IgD-negative memory B cell (primary cell): ENCODE data around the gene ACTL6B. TPM values are rescaled to one million over a fixed set of nuclear protein-coding genes. Genes with fewer than 3 reads are reported as not detected.
A peak's percentile ranks its signal among the peaks of the same experiment; 100 is the strongest.

Experiments used
- H3K27ac Mint-ChIP-seq, 3 donors: one replicate each; pipeline ENCODE4 v1.8.0; 2020 to 2022; ENCODE audit warnings: mild to moderate bottlenecking in 3 of 3, mixed read lengths in 3 of 3, moderate library complexity in 1 of 3
- H3K27me3 Mint-ChIP-seq: one replicate; pipeline ENCODE4 v1.8.0; 2021; ENCODE audit warnings: mixed read lengths
- H3K36me3 Mint-ChIP-seq: one replicate; pipeline ENCODE4 v1.8.0; 2020; ENCODE audit warnings: mild to moderate bottlenecking, mixed read lengths
- H3K4me1 Mint-ChIP-seq, 3 donors: one replicate each; pipeline ENCODE4 v1.8.0; 2020 to 2022; ENCODE audit warnings: mixed read lengths in 3 of 3, mild to moderate bottlenecking in 1 of 3
- H3K4me3 Mint-ChIP-seq, 4 donors: one replicate each; pipeline ENCODE4 v1.8.0; 2020 to 2022; ENCODE audit warnings: mild to moderate bottlenecking in 4 of 4, mixed read lengths in 4 of 4, moderate library complexity in 3 of 4
- H3K9me3 Mint-ChIP-seq, 3 donors: one replicate each; pipeline ENCODE4 v1.8.0; 2020 to 2021; ENCODE audit warnings: mixed read lengths in 3 of 3, mild to moderate bottlenecking in 1 of 3
- polyA plus RNA-seq: library from polyadenylated mRNA; unstranded; fragments of 300-500 nt; fragmentation: Illumina TruSeq; gene quantifications from one replicate; pipeline ENCODE4 v1.2.3, GENCODE V29; 2021

Gene ACTL6B
- polyA plus RNA-seq, 1 donor from 2014 or later, result not detected

GRCh38 chr7:100611983-100612729, 44.1 kb downstream of the ACTL6B start, which contains the start of gene MOSPD3:
Gene MOSPD3, plus strand, starts transcription at chr7:100612540. Its CDS starts 252 bp downstream, at chr7:100612792.
- Mint-ChIP-seq H3K9me3 (no peaks in the 10 kb centered on the region), H3K4me1 (peaks cover 6 to 13% (median 10%) of the 10 kb centered on the region in 3 donors), H3K27ac (peak within 1 kb of the TSS; percentile 90 to 100 (median 93)), H3K27me3 (no peaks in the 10 kb centered on the region), H3K4me3 (peak within 1 kb of the TSS; percentile 94 to 100 (median 98)), H3K36me3 (peaks cover 2% of the 10 kb centered on the region)

DNA sequence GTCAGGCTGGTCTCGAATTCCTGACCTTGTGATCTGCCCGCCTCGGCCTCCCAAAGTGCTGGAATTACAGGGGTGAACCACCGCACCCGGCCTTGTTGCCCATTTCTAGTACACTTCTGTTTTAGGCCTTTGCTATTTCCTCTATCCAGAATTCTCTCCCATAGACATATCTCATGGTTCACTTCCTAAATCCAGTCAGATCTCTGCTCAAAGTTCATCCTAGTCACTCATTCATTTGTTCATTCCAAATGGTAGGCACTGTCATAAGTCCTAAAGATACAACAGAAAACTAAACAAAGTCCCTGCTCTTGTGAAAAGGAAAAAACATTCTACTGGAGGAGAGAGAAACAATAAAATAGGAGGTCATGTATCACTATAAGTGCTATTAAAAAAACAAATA, 46.3 kb downstream of the ACTL6B start:
- Mint-ChIP-seq H3K27ac (peak overlapping the region in 1 of 3 donors; percentile 43), H3K4me1 (peaks cover 10 to 16% (median 13%) of the 10 kb centered on the region in 3 donors), H3K36me3 (no peaks in the 10 kb centered on the region), H3K9me3 (no peaks in the 10 kb centered on the region), H3K27me3 (no peaks in the 10 kb centered on the region), H3K4me3 (peak overlapping the region in 3 of 4 donors; percentile 12 to 77 (median 46))

DNA sequence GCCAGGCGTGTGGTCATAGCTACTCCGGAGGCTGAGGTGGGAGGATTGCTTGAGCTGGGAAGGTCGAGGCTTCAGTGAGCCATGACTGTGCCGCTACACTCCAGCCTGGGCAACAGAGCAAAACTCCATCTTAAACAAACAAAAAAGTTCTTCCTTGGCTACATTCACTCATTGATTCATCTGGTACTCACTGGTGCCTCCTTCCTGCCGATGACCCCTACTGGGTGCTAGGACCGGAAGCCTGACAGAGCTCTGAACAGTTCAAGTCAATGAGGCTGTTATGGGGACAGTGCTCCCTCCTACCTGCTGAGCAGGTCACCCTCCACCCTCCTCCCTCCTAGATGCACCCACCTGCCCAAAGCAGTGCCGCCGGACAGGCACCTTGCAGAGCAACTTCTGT, 49.1 kb downstream of the ACTL6B start:
- Mint-ChIP-seq H3K4me1 (peaks cover 8 to 14% (median 10%) of the 10 kb centered on the region in 3 donors), H3K27ac (peak overlapping the region in 1 of 3 donors; percentile 48), H3K9me3 (no peaks in the 10 kb centered on the region), H3K27me3 (no peaks in the 10 kb centered on the region), H3K36me3 (no peaks in the 10 kb centered on the region), H3K4me3 (peak overlapping the region in 3 of 4 donors; percentile 51 to 93 (median 77))

- Mint-ChIP-seq H3K27me3 (no peaks in the 10 kb centered on the region), H3K9me3 (no peaks in the 10 kb centered on the region), H3K36me3 (no peaks in the 10 kb centered on the region), H3K4me1 (peaks cover 4 to 12% (median 6%) of the 10 kb centered on the region in 3 donors), H3K4me3 (peak overlapping the region in 3 of 4 donors; percentile 30 to 93 (median 82)), H3K27ac (peak overlapping the region in 2 of 3 donors; percentile 67 to 68)
Observed at GRCh38 chr7:100606313-100606712, 49.9 kb downstream of the ACTL6B start.

DNA sequence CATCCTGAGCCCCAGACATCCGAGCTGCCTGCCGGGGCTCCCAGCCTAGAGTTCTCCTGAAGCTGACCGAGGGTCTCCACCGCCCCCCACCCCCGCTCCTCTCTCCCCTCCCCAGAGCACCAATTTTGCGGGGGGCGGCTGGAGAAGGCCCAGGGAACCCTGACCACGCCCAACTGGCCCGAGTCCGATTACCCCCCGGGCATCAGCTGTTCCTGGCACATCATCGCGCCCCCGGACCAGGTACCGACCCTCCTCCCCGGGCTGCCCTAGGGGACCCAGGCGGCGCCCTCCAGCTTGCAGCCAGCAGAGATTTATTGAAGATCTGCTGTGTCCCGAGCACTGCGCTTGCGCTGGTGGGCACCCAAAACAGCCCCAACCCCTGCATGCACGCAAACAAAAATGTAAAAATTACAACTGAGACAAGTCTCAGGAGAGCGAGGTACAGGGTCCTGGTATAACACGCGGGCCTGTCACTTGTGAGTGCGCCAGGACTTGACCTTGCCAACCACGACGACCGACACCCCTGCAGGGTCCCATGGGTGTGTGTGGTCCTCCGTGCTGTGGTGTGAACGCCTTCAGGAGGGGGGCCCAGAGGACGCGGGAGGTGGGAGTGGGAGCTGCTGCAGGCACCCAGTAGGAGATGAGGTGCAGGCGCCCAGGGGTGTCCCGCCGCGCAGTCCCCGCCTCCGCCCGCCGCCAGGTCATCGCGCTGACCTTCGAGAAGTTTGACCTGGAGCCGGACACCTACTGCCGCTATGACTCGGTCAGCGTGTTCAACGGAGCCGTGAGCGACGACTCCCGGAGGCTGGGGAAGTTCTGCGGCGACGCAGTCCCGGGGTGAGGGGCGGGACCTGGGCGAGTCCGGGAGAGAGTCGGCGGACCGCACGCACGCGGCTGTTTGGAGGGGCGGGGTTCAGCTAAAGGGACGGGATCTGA, 51.0 kb downstream of the ACTL6B start:
- Mint-ChIP-seq H3K36me3 (no peaks in the 10 kb centered on the region), H3K9me3 (no peaks in the 10 kb centered on the region), H3K27ac (peak overlapping the region in 2 of 3 donors; percentile 67 to 68), H3K4me1 (peaks cover 4 to 12% (median 6%) of the 10 kb centered on the region in 3 donors), H3K27me3 (no peaks in the 10 kb centered on the region), H3K4me3 (peak overlapping the region; percentile 82 to 95 (median 93))

DNA sequence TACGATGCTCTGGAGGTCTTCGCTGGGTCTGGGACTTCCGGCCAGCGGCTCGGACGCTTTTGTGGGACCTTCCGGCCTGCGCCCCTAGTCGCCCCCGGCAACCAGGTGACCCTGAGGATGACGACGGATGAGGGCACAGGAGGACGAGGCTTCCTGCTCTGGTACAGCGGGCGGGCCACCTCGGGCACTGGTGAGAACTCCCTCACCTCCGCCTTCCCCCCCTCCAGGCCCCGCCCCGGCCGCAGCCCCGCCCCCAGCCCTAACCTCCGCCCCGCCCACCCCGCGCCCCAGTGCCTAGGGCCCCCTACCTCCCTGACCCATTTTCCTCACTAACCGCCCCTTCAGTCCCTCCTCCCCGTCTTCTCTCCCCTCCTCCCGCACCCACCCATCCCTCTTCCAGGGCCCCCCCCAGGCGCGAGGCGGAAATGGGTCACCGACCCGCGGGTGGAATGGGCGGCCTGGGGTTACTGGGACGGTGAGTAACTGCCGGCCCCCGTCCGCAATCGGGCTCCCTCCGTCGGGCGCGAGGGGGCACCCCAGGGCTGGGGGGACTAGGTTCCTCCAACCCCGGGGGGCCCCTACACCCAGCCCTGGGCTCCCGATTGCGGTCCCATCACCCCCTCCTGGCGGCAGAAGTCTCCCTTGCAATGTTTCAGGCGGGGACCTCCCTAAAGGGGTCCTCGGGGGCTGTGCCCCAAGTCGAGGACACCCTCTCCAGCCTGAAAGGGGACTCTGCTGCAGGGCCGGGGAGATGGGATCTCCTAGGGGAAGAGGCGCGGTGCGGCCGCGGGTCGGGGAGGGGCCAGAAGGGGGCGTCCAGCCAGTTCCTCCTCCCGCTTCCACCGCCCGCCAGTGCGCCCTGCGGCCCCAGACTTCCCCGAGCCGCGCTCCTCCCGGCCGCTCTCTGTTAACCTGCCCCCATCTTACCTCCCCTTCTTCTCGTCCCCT, 51.9 kb downstream of the ACTL6B start:
- Mint-ChIP-seq H3K4me3 (peak overlapping the region; percentile 82 to 95 (median 93)), H3K27ac (peak overlapping the region in 1 of 3 donors; percentile 68), H3K36me3 (no peaks in the 10 kb centered on the region), H3K27me3 (no peaks in the 10 kb centered on the region), H3K4me1 (peaks cover 0 to 12% (median 6%) of the 10 kb centered on the region in 3 donors), H3K9me3 (no peaks in the 10 kb centered on the region)

DNA sequence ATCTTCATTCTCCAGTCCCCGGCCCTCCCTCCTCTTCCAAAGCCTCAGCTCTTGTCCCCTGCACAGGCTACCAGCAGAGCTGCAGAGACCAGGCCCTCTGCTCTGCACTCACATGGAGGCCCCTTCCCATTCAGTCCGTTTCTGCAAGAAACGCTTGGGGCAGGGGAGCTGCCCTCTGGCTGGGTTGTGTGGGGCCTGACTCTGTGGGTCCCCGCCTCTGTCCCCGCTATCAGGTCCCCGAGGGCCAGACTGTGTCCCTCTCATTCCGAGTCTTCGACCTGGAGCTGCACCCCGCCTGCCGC, 52.6 kb downstream of the ACTL6B start:
- Mint-ChIP-seq H3K27ac (peak overlapping the region in 1 of 3 donors; percentile 7), H3K27me3 (no peaks in the 10 kb centered on the region), H3K4me3 (peak overlapping the region; percentile 57 to 93 (median 78)), H3K9me3 (no peaks in the 10 kb centered on the region), H3K4me1 (peaks cover 0 to 12% (median 6%) of the 10 kb centered on the region in 3 donors), H3K36me3 (no peaks in the 10 kb centered on the region)

GRCh38 chr7:100602889-100603725, 53.1 kb downstream of the ACTL6B start:
- Mint-ChIP-seq H3K9me3 (no peaks in the 10 kb centered on the region), H3K36me3 (peaks cover 3% of the 10 kb centered on the region), H3K4me1 (peaks cover 0 to 12% (median 6%) of the 10 kb centered on the region in 3 donors), H3K4me3 (peak overlapping the region in 3 of 4 donors; percentile 57 to 93 (median 82)), H3K27me3 (no peaks in the 10 kb centered on the region), H3K27ac (peak overlapping the region in 1 of 3 donors; percentile 7)

DNA sequence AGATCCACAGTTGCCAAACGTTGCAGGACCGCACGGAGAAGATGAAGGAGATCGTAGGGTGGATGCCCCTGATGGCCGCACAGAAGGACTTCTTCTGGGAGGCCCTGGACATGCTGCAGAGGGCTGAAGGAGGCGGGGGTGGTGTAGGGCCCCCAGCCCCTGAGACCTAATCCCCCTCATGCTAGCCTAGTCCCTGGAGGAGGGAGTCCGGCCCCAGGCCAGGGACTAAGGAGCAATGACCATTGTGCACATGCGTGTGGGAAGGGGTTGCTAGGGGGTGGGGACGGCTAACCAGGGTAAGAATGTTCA, 55.6 kb downstream of the ACTL6B start:
- Mint-ChIP-seq H3K4me1 (peaks cover 0 to 6% (median 6%) of the 10 kb centered on the region in 3 donors), H3K36me3 (peaks cover 4% of the 10 kb centered on the region), H3K27ac (no peak overlapping the region), H3K4me3 (no peak overlapping the region), H3K27me3 (no peaks in the 10 kb centered on the region), H3K9me3 (no peaks in the 10 kb centered on the region)

DNA sequence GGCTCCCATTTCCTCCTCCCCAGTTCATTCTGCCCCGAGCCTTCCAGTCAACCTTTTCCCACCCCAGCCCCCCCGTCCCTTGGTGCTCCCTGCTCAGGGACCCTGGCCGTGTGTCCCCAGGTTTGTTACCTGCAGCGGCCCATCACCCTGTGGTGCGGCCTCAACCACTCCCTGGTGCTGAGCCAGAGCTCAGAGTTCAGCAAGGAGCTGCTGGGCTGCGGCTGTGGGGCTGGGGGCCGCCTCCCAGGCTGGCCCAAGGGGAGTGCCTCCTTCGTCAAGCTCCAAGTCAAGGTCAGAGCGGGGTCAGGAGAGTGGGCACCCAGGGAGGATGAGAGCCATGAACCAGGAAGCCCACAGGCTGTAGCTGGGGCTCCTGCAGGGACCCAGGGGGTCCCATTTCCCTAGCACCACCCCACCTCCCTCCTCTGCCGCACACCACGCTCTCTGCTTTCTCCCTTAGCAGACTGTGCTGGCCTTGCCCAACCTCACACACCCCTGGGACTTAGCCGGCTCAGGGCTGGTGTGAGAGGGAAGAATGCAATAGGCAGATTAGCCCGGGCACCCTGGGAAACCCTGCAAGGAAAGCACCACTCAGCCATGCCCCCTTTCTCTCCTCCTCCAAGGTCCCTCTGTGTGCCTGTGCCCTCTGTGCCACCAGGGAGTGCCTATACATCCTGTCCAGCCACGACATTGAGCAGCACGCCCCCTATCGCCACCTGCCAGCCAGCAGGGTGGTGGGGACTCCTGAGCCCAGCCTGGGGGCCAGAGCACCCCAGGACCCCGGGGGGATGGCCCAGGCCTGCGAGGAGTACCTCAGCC, 56.1 kb downstream of the ACTL6B start:
- H3K27ac Mint-ChIP-seq, result no peak overlapping the region
- peaks cover 4% of the 10 kb centered on the region for H3K36me3 Mint-ChIP-seq
- H3K4me3 Mint-ChIP-seq, result no peak overlapping the region
- no peaks in the 10 kb centered on the region for H3K27me3 Mint-ChIP-seq
- no peaks in the 10 kb centered on the region for H3K9me3 Mint-ChIP-seq
- peaks cover 0 to 4% (median 3%) of the 10 kb centered on the region in 3 donors for H3K4me1 Mint-ChIP-seq

GRCh38 chr7:100598425-100598824, 57.8 kb downstream of the ACTL6B start:
- no peaks in the 10 kb centered on the region for H3K9me3 Mint-ChIP-seq
- no peak overlapping the region for H3K4me3 Mint-ChIP-seq
- no peak overlapping the region for H3K27ac Mint-ChIP-seq
- H3K27me3 Mint-ChIP-seq, result no peaks in the 10 kb centered on the region
- peaks cover 0 to 1% (median 0%) of the 10 kb centered on the region in 3 donors for H3K4me1 Mint-ChIP-seq
- H3K36me3 Mint-ChIP-seq, result peaks cover 4% of the 10 kb centered on the region

- Mint-ChIP-seq H3K9me3 (no peaks in the 10 kb centered on the region), H3K27ac (no peak overlapping the region), H3K4me3 (no peak overlapping the region), H3K4me1 (no peaks in the 10 kb centered on the region), H3K27me3 (peaks cover 7% of the 10 kb centered on the region), H3K36me3 (peaks cover 4% of the 10 kb centered on the region)
Observed at GRCh38 chr7:100595188-100595587, 61.1 kb downstream of the ACTL6B start.
